ENCODE data around the gene NFKB1.
A peak's percentile ranks its signal among the peaks of the same experiment; 100 is the strongest.

NFKB1 gene

GRCh38 chr4:102596532-102596931, 95.4 kb downstream of the NFKB1 start:
- DNase-seq: no peak
- H3K27me3 Mint-ChIP-seq: no peaks in the 10 kb centered on the region
- no peak overlapping the region for H3K4me3 Mint-ChIP-seq
- peaks cover 6% of the 10 kb centered on the region for H3K9me3 Mint-ChIP-seq
- peaks cover 86% of the 10 kb centered on the region for H3K36me3 Mint-ChIP-seq
- H3K4me1 Mint-ChIP-seq: peaks cover 96% of the 10 kb centered on the region
- CTCF ChIA-PET: interaction anchor here (0.7 to 3.7 kb wide), 2 partner anchors 17 to 437 kb away, joined by 3 to 20 read pairs; no protein-coding TSS in a partner anchor
- peak overlapping the region; percentile 77 for H3K27ac Mint-ChIP-seq

- Mint-ChIP-seq H3K4me1 (peaks cover 86% of the 10 kb centered on the region), H3K36me3 (peaks cover 81% of the 10 kb centered on the region), H3K4me3 (peak overlapping the region; percentile 39), H3K27me3 (no peaks in the 10 kb centered on the region), H3K9me3 (no peaks in the 10 kb centered on the region), H3K27ac (peak overlapping the region; percentile 95)
- CTCF ChIA-PET: interaction anchor here (1.3 to 3.7 kb wide), 3 partner anchors 13 to 19 kb away, joined by 6 to 20 read pairs (median 9); no protein-coding TSS in a partner anchor
- DNase-seq: no peak
These were observed 97.1 kb downstream of the NFKB1 start for GRCh38 chr4:102598086-102598761.

GRCh38 chr4:102598762-102599374, 97.7 kb downstream of the NFKB1 start:
- Mint-ChIP-seq H3K9me3 (peaks cover 6% of the 10 kb centered on the region), H3K27ac (peak overlapping the region; percentile 95), H3K4me1 (peaks cover 88% of the 10 kb centered on the region), H3K4me3 (peak overlapping the region; percentile 39), H3K36me3 (peaks cover 84% of the 10 kb centered on the region), H3K27me3 (no peaks in the 10 kb centered on the region)
- no peak for DNase-seq
- CTCF ChIA-PET: interaction anchor here (0.6 to 3.7 kb wide), 5 partner anchors 12 to 414 kb away, joined by 3 to 20 read pairs (median 6); no protein-coding TSS in a partner anchor

GRCh38 chr4:102599455-102599854, 98.3 kb downstream of the NFKB1 start:
- Mint-ChIP-seq H3K4me1 (peaks cover 85% of the 10 kb centered on the region), H3K27me3 (no peaks in the 10 kb centered on the region), H3K4me3 (peak overlapping the region; percentile 6), H3K27ac (peak overlapping the region; percentile 95), H3K36me3 (peaks cover 82% of the 10 kb centered on the region), H3K9me3 (peaks cover 9% of the 10 kb centered on the region)
- CTCF ChIA-PET: interaction anchor here (0.6 to 3.7 kb wide), 6 partner anchors 11 to 414 kb away, joined by 3 to 20 read pairs (median 4); no protein-coding TSS in a partner anchor
- no peak for DNase-seq

GRCh38 chr4:102599886-102600285, 98.7 kb downstream of the NFKB1 start:
- peaks cover 82% of the 10 kb centered on the region for H3K36me3 Mint-ChIP-seq
- H3K27me3 Mint-ChIP-seq: no peaks in the 10 kb centered on the region
- H3K4me1 Mint-ChIP-seq: peaks cover 85% of the 10 kb centered on the region
- CTCF ChIA-PET: interaction anchor here (0.9 to 3.7 kb wide), 4 partner anchors 11 to 152 kb away, joined by 3 to 20 read pairs (median 4); no protein-coding TSS in a partner anchor
- DNase-seq: no peak
- H3K27ac Mint-ChIP-seq: peak overlapping the region; percentile 81
- peaks cover 10% of the 10 kb centered on the region for H3K9me3 Mint-ChIP-seq
- no peak overlapping the region for H3K4me3 Mint-ChIP-seq

- CTCF ChIA-PET: interaction anchor here (1.2 kb wide), 1 partner anchor 12 kb away, joined by 3 read pairs; no protein-coding TSS in a partner anchor
- Mint-ChIP-seq H3K4me3 (no peak overlapping the region), H3K27ac (peak overlapping the region; percentile 81), H3K27me3 (no peaks in the 10 kb centered on the region), H3K4me1 (peaks cover 86% of the 10 kb centered on the region), H3K9me3 (peaks cover 10% of the 10 kb centered on the region), H3K36me3 (peaks cover 82% of the 10 kb centered on the region)
- no peak for DNase-seq
These were observed 99.5 kb downstream of the NFKB1 start for GRCh38 chr4:102600689-102601088.

- Mint-ChIP-seq H3K36me3 (peaks cover 79% of the 10 kb centered on the region), H3K4me3 (no peak overlapping the region), H3K27ac (peak overlapping the region; percentile 53)
These were observed 100.5 kb downstream of the NFKB1 start for GRCh38 chr4:102601586-102602227.

GRCh38 chr4:102604222-102604940, 103.2 kb downstream of the NFKB1 start:
- CTCF ChIA-PET: no interaction called here
- H3K27ac Mint-ChIP-seq: peak overlapping the region; percentile 22
- H3K36me3 Mint-ChIP-seq: peaks cover 83% of the 10 kb centered on the region

More at GRCh38 chr4:102601586-102602227, 100.5 kb downstream of the NFKB1 start:
- no peak for DNase-seq
- Mint-ChIP-seq H3K4me1 (peaks cover 82% of the 10 kb centered on the region), H3K9me3 (peaks cover 10% of the 10 kb centered on the region), H3K27me3 (no peaks in the 10 kb centered on the region)
- CTCF ChIA-PET: no interaction called here

GRCh38 chr4:102606261-102606660, 105.1 kb downstream of the NFKB1 start:
- CTCF ChIA-PET: interaction anchor here (0.6 to 1.6 kb wide), 3 partner anchors 14 to 27 kb away, joined by 3 to 5 read pairs (median 3); no protein-coding TSS in a partner anchor
- Mint-ChIP-seq H3K4me1 (peaks cover 80% of the 10 kb centered on the region), H3K27me3 (no peaks in the 10 kb centered on the region), H3K27ac (peak overlapping the region; percentile 49), H3K9me3 (peaks cover 10% of the 10 kb centered on the region), H3K36me3 (peaks cover 87% of the 10 kb centered on the region), H3K4me3 (no peak overlapping the region)
- no peak for DNase-seq

More at GRCh38 chr4:102604222-102604940, 103.2 kb downstream of the NFKB1 start:
- no peaks in the 10 kb centered on the region for H3K27me3 Mint-ChIP-seq
- peaks cover 80% of the 10 kb centered on the region for H3K4me1 Mint-ChIP-seq
- no peak for DNase-seq
- H3K4me3 Mint-ChIP-seq: no peak overlapping the region
- H3K9me3 Mint-ChIP-seq: peaks cover 10% of the 10 kb centered on the region

GRCh38 chr4:102606846-102607450, 105.8 kb downstream of the NFKB1 start:
- Mint-ChIP-seq H3K27ac (peak overlapping the region; percentile 49), H3K27me3 (no peaks in the 10 kb centered on the region), H3K4me1 (peaks cover 80% of the 10 kb centered on the region), H3K36me3 (peaks cover 87% of the 10 kb centered on the region), H3K4me3 (no peak overlapping the region), H3K9me3 (peaks cover 10% of the 10 kb centered on the region)
- no peak for DNase-seq
- CTCF ChIA-PET: interaction anchor here (0.6 to 1.6 kb wide), 3 partner anchors 14 to 28 kb away, joined by 3 to 5 read pairs (median 3); no protein-coding TSS in a partner anchor

GRCh38 chr4:102608190-102608589, 107.0 kb downstream of the NFKB1 start:
- H3K4me3 Mint-ChIP-seq: no peak overlapping the region
- H3K27ac Mint-ChIP-seq: no peak overlapping the region
- peaks cover 90% of the 10 kb centered on the region for H3K36me3 Mint-ChIP-seq
- peaks cover 10% of the 10 kb centered on the region for H3K9me3 Mint-ChIP-seq
- no peaks in the 10 kb centered on the region for H3K27me3 Mint-ChIP-seq
- CTCF ChIA-PET: no interaction called here
- DNase-seq: no peak
- peaks cover 90% of the 10 kb centered on the region for H3K4me1 Mint-ChIP-seq

GRCh38 chr4:102610007-102610406, 108.8 kb downstream of the NFKB1 start:
- peaks cover 93% of the 10 kb centered on the region for H3K36me3 Mint-ChIP-seq
- DNase-seq: no peak
- H3K4me1 Mint-ChIP-seq: peaks cover 92% of the 10 kb centered on the region
- H3K9me3 Mint-ChIP-seq: no peaks in the 10 kb centered on the region
- peak overlapping the region; percentile 74 for H3K27ac Mint-ChIP-seq
- CTCF ChIA-PET: interaction anchor here (1.0 to 2.1 kb wide), 4 partner anchors 11 to 98 kb away, joined by 3 to 8 read pairs (median 5); no protein-coding TSS in a partner anchor
- H3K27me3 Mint-ChIP-seq: no peaks in the 10 kb centered on the region
- H3K4me3 Mint-ChIP-seq: no peak overlapping the region

GRCh38 chr4:102610476-102610875, 109.3 kb downstream of the NFKB1 start:
- H3K27me3 Mint-ChIP-seq: no peaks in the 10 kb centered on the region
- peaks cover 92% of the 10 kb centered on the region for H3K4me1 Mint-ChIP-seq
- H3K9me3 Mint-ChIP-seq: no peaks in the 10 kb centered on the region
- no peak overlapping the region for H3K4me3 Mint-ChIP-seq
- CTCF ChIA-PET: interaction anchor here (1.2 to 2.1 kb wide), 4 partner anchors 10 to 88 kb away, joined by 3 to 9 read pairs (median 7); no protein-coding TSS in a partner anchor
- peak overlapping the region; percentile 74 for H3K27ac Mint-ChIP-seq
- H3K36me3 Mint-ChIP-seq: peaks cover 93% of the 10 kb centered on the region
- no peak for DNase-seq

Data from activated naive CD4-positive, alpha-beta T cell treated with anti-CD3 and anti-CD28 coated beads, Interleukin-2, amount 10 ng/mL, durations not matched to agents 7 days and 5 days (primary cell).